Lower lobe of right lung (tissue), 2 donors: ENCODE results near the gene FGF1. TPM values are rescaled to one million over a fixed set of nuclear protein-coding genes. Genes with fewer than 3 reads are reported as not detected.

Source experiments
- ATAC-seq, 2 donors: fragments of 200-7000 bp; cut with Tn5 transposase; one replicate each; pipeline ENCODE4 v1.9.1; 2020 to 2022; ENCODE audit warnings: mild to moderate bottlenecking in 2 of 2, moderate library complexity in 2 of 2
- DNase-seq: peaks from one replicate; pipeline ENCODE4 v3.0.0-alpha.2; 2020
- H3K27ac ChIP-seq: fragments of 200-600 bp; one replicate; pipeline ENCODE4 v1.8.0; 2022
- H3K27me3 ChIP-seq: fragments of 200-600 bp; one replicate; pipeline ENCODE4 v1.8.0; 2022; ENCODE audit warnings: low read depth
- H3K36me3 ChIP-seq: fragments of 200-600 bp; one replicate; pipeline ENCODE4 v1.8.0; 2022; ENCODE audit warnings: mild to moderate bottlenecking
- H3K4me1 ChIP-seq: fragments of 200-600 bp; one replicate; pipeline ENCODE4 v1.8.0; 2022
- H3K4me3 ChIP-seq: fragments of 200-600 bp; one replicate; pipeline ENCODE4 v1.8.0; 2022; ENCODE audit warnings: mild to moderate bottlenecking
- H3K9me3 ChIP-seq: fragments of 200-600 bp; one replicate; pipeline ENCODE4 v1.8.0; 2022
- CTCF ChIP-seq: fragments of 200-600 bp; IDR thresholded peaks from one replicate; pipeline ENCODE4 v1.8.0; 2022; ENCODE audit warnings: antibody characterized with exemption, mild to moderate bottlenecking
- intact Hi-C: fragments of 100-400 bp; cut with DNase I; formaldehyde crosslinking; loops from one replicate; pipeline ENCODE4 v1.11.0; 2022
- total RNA-seq: library from RNA; stranded (reverse); fragmentation: NEBNext Ultra II Directional; extraction: Animal tissue kit (Norgen Biotek cat#: 25700); gene quantifications from one replicate; pipeline ENCODE4 v1.2.1, GENCODE V29; 2021
- donor health status: DM: no; HTN: yes; CAD: no; lungs with severe emphysema.

FGF1 gene
- total RNA-seq, 1 donor from 2014 or later, result 0.97 TPM

GRCh38 chr5:142605611-142606010 is 80.3 kb downstream of the FGF1 start:
- no peak for TF ChIP-seq CTCF
- H3K27me3 ChIP-seq, result no peaks in the 10 kb centered on the region
- H3K4me1 ChIP-seq, result peaks cover 7% of the 10 kb centered on the region
- H3K9me3 ChIP-seq, result no peaks in the 10 kb centered on the region
- no peaks in the 10 kb centered on the region for H3K36me3 ChIP-seq
- H3K27ac ChIP-seq, result no peak overlapping the region
- H3K4me3 ChIP-seq, result no peak overlapping the region
- intact Hi-C loops, result no loop called here
- DNase-seq (no peak), ATAC-seq (no peak)

- H3K27ac ChIP-seq, result no peak overlapping the region
- intact Hi-C loops, result no loop called here
- peaks cover 11% of the 10 kb centered on the region for H3K4me1 ChIP-seq
- TF ChIP-seq CTCF, result no peak
- no peak overlapping the region for H3K4me3 ChIP-seq
- no peak for DNase-seq
- ATAC-seq, result no peak
- no peaks in the 10 kb centered on the region for H3K36me3 ChIP-seq
- H3K27me3 ChIP-seq, result no peaks in the 10 kb centered on the region
- H3K9me3 ChIP-seq, result no peaks in the 10 kb centered on the region
Measured at GRCh38 chr5:142602720-142603245, 83.1 kb downstream of the FGF1 start.

GRCh38 chr5:142601432-142601831 is 84.5 kb downstream of the FGF1 start:
- Histone ChIP-seq H3K4me1 (peaks cover 11% of the 10 kb centered on the region), H3K4me3 (no peak overlapping the region), H3K27ac (no peak overlapping the region), H3K27me3 (no peaks in the 10 kb centered on the region), H3K36me3 (no peaks in the 10 kb centered on the region), H3K9me3 (no peaks in the 10 kb centered on the region)
- intact Hi-C loops, result no loop called here
- ATAC-seq, result no peak
- no peak for TF ChIP-seq CTCF
- no peak for DNase-seq

GRCh38 chr5:142600611-142601358 is 85.1 kb downstream of the FGF1 start:
- peak overlapping the region; percentile 23 for H3K4me3 ChIP-seq
- H3K27me3 ChIP-seq, result no peaks in the 10 kb centered on the region
- no peaks in the 10 kb centered on the region for H3K36me3 ChIP-seq
- peaks cover 11% of the 10 kb centered on the region for H3K4me1 ChIP-seq
- no peaks in the 10 kb centered on the region for H3K9me3 ChIP-seq
- no peak for TF ChIP-seq CTCF
- intact Hi-C loops, result no loop called here
- ATAC-seq, result peak; percentile 53 to 68
- DNase-seq, result no peak
- H3K27ac ChIP-seq, result no peak overlapping the region

GRCh38 chr5:142600092-142600491 is 85.8 kb downstream of the FGF1 start:
- H3K36me3 ChIP-seq, result no peaks in the 10 kb centered on the region
- intact Hi-C loops, result no loop called here
- DNase-seq (no peak), ATAC-seq (no peak)
- TF ChIP-seq CTCF, result no peak
- H3K4me1 ChIP-seq, result peaks cover 11% of the 10 kb centered on the region
- no peak overlapping the region for H3K27ac ChIP-seq
- no peak overlapping the region for H3K4me3 ChIP-seq
- no peaks in the 10 kb centered on the region for H3K9me3 ChIP-seq
- H3K27me3 ChIP-seq, result no peaks in the 10 kb centered on the region
